T-helper 2 cell (primary cell): Measurements from ENCODE around the gene PIP4K2B.
"Not testable (repeated sequence)": the region's sequence is repeated elsewhere in the genome, so short reads cannot be mapped to it uniquely, and the experiment has no call there.

ENCODE experiments used
- DNase-seq, 5 experiments: peaks; one replicate each; pipeline versions ENCODE4 v3.0.0 to v3.0.0-alpha.2; 2012 to 2022
- total RNA-seq, 2 donors: gene quantifications; one replicate each; lab custom pipeline; 2026; lab: John Stamatoyannopoulos, UW

PIP4K2B gene
- 45.8 to 76.0 reads per million in 2 donors for total RNA-seq

- DNase-seq, result peak; percentile 68 to 91 (median 75)
These were observed at the start of gene PIP4K2B for GRCh38 chr17:38799501-38800236. Gene PIP4K2B (minus strand): TSS chr17:38799556. CDS start chr17:38799424, 132 bp downstream.

GRCh38 chr17:38848557-38848891 lies 49.2 kb upstream of the PIP4K2B start:
- no peak for DNase-seq

- no peak for DNase-seq
These were observed 45.0 kb upstream of the PIP4K2B start for GRCh38 chr17:38844261-38844757.

- no peak for DNase-seq
These were observed 26.4 kb upstream of the PIP4K2B start for GRCh38 chr17:38825762-38826247.

GRCh38 chr17:38824899-38825761 lies 25.8 kb upstream of the PIP4K2B start, which contains the start of gene CWC25:
Gene CWC25 (minus strand): TSS chr17:38825321. CDS start chr17:38825183, 138 bp downstream.
- DNase-seq, result peak; percentile 88 to 97 (median 94)

GRCh38 chr17:38815576-38816193 lies 16.3 kb upstream of the PIP4K2B start:
- peak in 1 of 5 experiments; percentile 75 for DNase-seq

GRCh38 chr17:38809828-38810227 lies 10.5 kb upstream of the PIP4K2B start:
- no peak for DNase-seq

GRCh38 chr17:38800237-38800760 lies 943 bp upstream of the PIP4K2B start:
- DNase-seq, result no peak

GRCh38 chr17:38798614-38799500 lies 499 bp downstream of the PIP4K2B start:
- DNase-seq, result peak in 4 of 5 experiments; percentile 24 to 83 (median 39)

GRCh38 chr17:38797828-38798227 lies 1.5 kb downstream of the PIP4K2B start:
- no peak for DNase-seq

GRCh38 chr17:38797158-38797490 lies 2.2 kb downstream of the PIP4K2B start:
- no peak for DNase-seq

- DNase-seq, result no peak
These were observed 2.8 kb downstream of the PIP4K2B start for GRCh38 chr17:38796451-38797157.

GRCh38 chr17:38794221-38794620 lies 5.1 kb downstream of the PIP4K2B start:
- DNase-seq, result no peak

- DNase-seq, result no peak
These were observed 8.2 kb downstream of the PIP4K2B start for GRCh38 chr17:38791162-38791561.

GRCh38 chr17:38790148-38790707 lies 9.1 kb downstream of the PIP4K2B start:
- DNase-seq, result not testable (repeated sequence)

GRCh38 chr17:38789185-38789584 lies 10.2 kb downstream of the PIP4K2B start:
- no peak for DNase-seq

GRCh38 chr17:38787999-38788398 lies 11.4 kb downstream of the PIP4K2B start:
- DNase-seq, result not testable (repeated sequence)

- no peak for DNase-seq
These were observed 13.0 kb downstream of the PIP4K2B start for GRCh38 chr17:38786372-38786771.

- no peak for DNase-seq
These were observed 16.1 kb downstream of the PIP4K2B start for GRCh38 chr17:38783227-38783626.

- DNase-seq, result no peak
These were observed 19.2 kb downstream of the PIP4K2B start for GRCh38 chr17:38779965-38780752.
